Keratinocyte (primary cell): ENCODE results near the gene IRF2BP2. TPM values are rescaled to one million over a fixed set of nuclear protein-coding genes. Genes with fewer than 3 reads are reported as not detected.

Source experiments
- DNase-seq: peaks from one replicate; pipeline ENCODE4 v3.0.0-alpha.2; 2011; ENCODE audit warnings: low read depth, missing footprints, low spot score
- FAIRE-seq: peaks from 2 replicates; lab custom pipeline; 2011; peaks lifted over from hg19 to GRCh38; lab: Jason Lieb, UNC
- H2AFZ ChIP-seq: 2 replicates; pipeline ENCODE4 v1.6.0; 2012; ENCODE audit warnings: low read length, control low read depth, inconsistent platforms; ENCODE audit not compliant: control insufficient read depth
- H3K27ac ChIP-seq: 2 replicates; pipeline ENCODE4 v1.5.1; 2011; ENCODE audit warnings: low read length; ENCODE audit not compliant: control insufficient read depth, insufficient read depth
- H3K27me3 ChIP-seq: 3 replicates; pipeline ENCODE4 v1.6.0; 2011; ENCODE audit warnings: low read length; ENCODE audit not compliant: control insufficient read depth, insufficient read depth; ENCODE audit errors: extremely low read depth
- H3K36me3 ChIP-seq, 2 experiments: 2 replicates in 1 of 2; 3 replicates in 1 of 2; pipeline ENCODE4 v1.5.1; 2011; ENCODE audit warnings: low read length in 2 of 2, mild to moderate bottlenecking in 1 of 2; ENCODE audit not compliant: control insufficient read depth in 2 of 2, insufficient read depth in 2 of 2; ENCODE audit errors: extremely low read depth in 1 of 2
- H3K4me1 ChIP-seq: 3 replicates; pipeline ENCODE4 v1.5.1; 2011; ENCODE audit warnings: low read length; ENCODE audit not compliant: control insufficient read depth, insufficient read depth; ENCODE audit errors: extremely low read depth
- H3K4me2 ChIP-seq: 3 replicates; pipeline ENCODE4 v1.6.0; 2011; ENCODE audit warnings: low read depth, low read length; ENCODE audit not compliant: control insufficient read depth, insufficient read depth; ENCODE audit errors: extremely low read depth
- H3K4me3 ChIP-seq, 3 experiments: fragments of 200-600 bp in 1 of 3; sonication (generic) in 1 of 3; 2 replicates in 2 of 3; 3 replicates in 1 of 3; pipeline ENCODE4 v1.5.1; 2011 to 2016; ENCODE audit warnings: low read length in 3 of 3, mild to moderate bottlenecking in 3 of 3, control low read depth in 2 of 3, inconsistent platforms in 1 of 3, low read depth in 1 of 3, mixed read lengths in 1 of 3, mixed run types in 1 of 3, moderate library complexity in 1 of 3; ENCODE audit not compliant: control insufficient read depth in 2 of 3, insufficient read depth in 2 of 3; ENCODE audit errors: extremely low read depth in 1 of 3
- H3K79me2 ChIP-seq: 2 replicates; pipeline ENCODE4 v1.6.0; 2012; ENCODE audit warnings: low read length; ENCODE audit not compliant: control insufficient read depth, insufficient read depth
- H3K9ac ChIP-seq: 3 replicates; pipeline ENCODE4 v1.6.0; 2011; ENCODE audit warnings: low read length; ENCODE audit not compliant: control insufficient read depth, insufficient read depth; ENCODE audit errors: extremely low read depth
- H3K9me1 ChIP-seq: 3 replicates; pipeline ENCODE4 v1.6.0; 2011; ENCODE audit warnings: low read length; ENCODE audit not compliant: control insufficient read depth, insufficient read depth; ENCODE audit errors: extremely low read depth
- H3K9me3 ChIP-seq: 2 replicates; pipeline ENCODE4 v1.5.1; 2012; ENCODE audit warnings: low read depth, low read length; ENCODE audit not compliant: control insufficient read depth
- H4K20me1 ChIP-seq: 3 replicates; pipeline ENCODE4 v1.6.0; 2011; ENCODE audit warnings: low read length; ENCODE audit not compliant: control insufficient read depth, insufficient read depth; ENCODE audit errors: extremely low read depth
- CTCF ChIP-seq, 3 experiments: IDR thresholded peaks in 1 of 3; conservative IDR thresholded peaks in 1 of 3; optimal IDR thresholded peaks in 1 of 3; 2 replicates in 2 of 3; 3 replicates in 1 of 3; pipeline versions ENCODE3 to v1.5.1; 2011; ENCODE audit warnings: low read length in 3 of 3, mild to moderate bottlenecking in 3 of 3, moderate library complexity in 2 of 3, control low read depth in 1 of 3, inconsistent platforms in 1 of 3; ENCODE audit not compliant: insufficient read depth in 2 of 3; ENCODE audit errors: extremely low read depth in 1 of 3
- EZH2 ChIP-seq: IDR thresholded peaks from one replicate; pipeline ENCODE4 v1.6.1; 2012; ENCODE audit warnings: inconsistent platforms, mild to moderate bottlenecking, low read length, moderate library complexity
- dilution Hi-C: fragments of 300-500 bp; cut with MboI; formaldehyde crosslinking; loops from one replicate; pipeline ENCODE4 v1.7.0; 2020; ENCODE audit warnings: low sequenced_read_pairs; ENCODE audit not compliant: extremely low pct_ligation_motif_present
- polyA plus RNA-seq, 5 experiments: library from polyadenylated mRNA; depleted of rRNA in 3 of 5; stranded (reverse) in 3 of 5; stranded (forward) in 1 of 5; unstranded in 1 of 5; fragments of >200 nt; gene quantifications; 1 replicate in 1 of 5; 2 replicates in 3 of 5; 3 replicates in 1 of 5; pipeline versions ENCODE4 v1.2.1 to v1.2.3, GENCODE V29; 2011 to 2012; ENCODE audit warnings: missing spikeins in 2 of 5, low read depth in 1 of 5, low replicate concordance in 1 of 5

Gene IRF2BP2
- polyA plus RNA-seq, 1 donor (not counting 4 experiments of a cell fraction or from before 2014, with no cell fraction given): 29.9 TPM

GRCh38 chr1:234583755-234584419, 26.1 kb downstream of the IRF2BP2 start:
- Histone ChIP-seq H3K9ac (no peak overlapping the region), H3K79me2 (no peaks in the 10 kb centered on the region), H3K4me2 (no peak overlapping the region), H3K27ac (no peak overlapping the region), H3K4me1 (peaks cover 12% of the 10 kb centered on the region), H4K20me1 (no peaks in the 10 kb centered on the region), H3K36me3 (no peaks in the 10 kb centered on the region), H3K9me1 (peaks cover 2% of the 10 kb centered on the region), H3K27me3 (no peaks in the 10 kb centered on the region), H3K9me3 (no peaks in the 10 kb centered on the region), H2AFZ (no peak overlapping the region), H3K4me3 (no peak overlapping the region)
- FAIRE-seq (no peak), DNase-seq (no peak)
- dilution Hi-C loops: no loop called here
- no peak for TF ChIP-seq CTCF (optimal IDR thresholded peaks at IDR 0.05 in 1 of 3, IDR thresholded peaks at IDR 0.05 in 1 of 3, conservative IDR thresholded peaks at IDR 0.05 in 1 of 3; ENCODE audit: extremely low read depth in 1 of 3, insufficient read depth in 2 of 3, low read length in 3 of 3)
- TF ChIP-seq EZH2: no peak

- H3K4me2 ChIP-seq: no peak overlapping the region
- H4K20me1 ChIP-seq: no peaks in the 10 kb centered on the region
- TF ChIP-seq CTCF (optimal IDR thresholded peaks at IDR 0.05 in 1 of 3, IDR thresholded peaks at IDR 0.05 in 1 of 3, conservative IDR thresholded peaks at IDR 0.05 in 1 of 3; ENCODE audit: extremely low read depth in 1 of 3, insufficient read depth in 2 of 3, low read length in 3 of 3) (no peak), EZH2 (no peak)
- H3K9ac ChIP-seq: no peak overlapping the region
- DNase-seq: no peak
- dilution Hi-C loops: no loop called here
- peaks cover 2% of the 10 kb centered on the region for H3K9me1 ChIP-seq
- no peaks in the 10 kb centered on the region for H3K36me3 ChIP-seq
- no peak overlapping the region for H3K27ac ChIP-seq
- H3K79me2 ChIP-seq: no peaks in the 10 kb centered on the region
- no peak overlapping the region for H2AFZ ChIP-seq
- H3K27me3 ChIP-seq: no peaks in the 10 kb centered on the region
- FAIRE-seq: no peak
- no peak overlapping the region for H3K4me3 ChIP-seq
- H3K9me3 ChIP-seq: no peaks in the 10 kb centered on the region
- H3K4me1 ChIP-seq: peaks cover 9% of the 10 kb centered on the region
Observed at GRCh38 chr1:234582681-234583301, 27.2 kb downstream of the IRF2BP2 start.
